Gastrocnemius medialis (tissue), 4 donors: ENCODE measurements around the gene TXNRD2. TPM values are rescaled to one million over a fixed set of nuclear protein-coding genes. Genes with fewer than 3 reads are reported as not detected.
"Not testable (repeated sequence)": the region's sequence is repeated elsewhere in the genome, so short reads cannot be mapped to it uniquely, and the experiment has no call there.

Source experiments
- ATAC-seq, 2 donors: fragments of 150-250 bp; one replicate each; pipeline ENCODE4 v1.9.1; 2016
- DNase-seq, 2 donors: peaks; one replicate each; pipeline ENCODE4 v3.0.0-alpha.2; 2019
- H3K27ac ChIP-seq, 4 donors: fragments of 200-600 bp; sonication (generic); 1 replicate in 1 of 4; 2 replicates in 3 of 4; pipeline ENCODE4 v1.5.1; 2016 to 2018; ENCODE audit warnings: mild to moderate bottlenecking in 2 of 4, moderate library complexity in 1 of 4
- H3K27me3 ChIP-seq, 3 donors: fragments of 200-600 bp; sonication (generic) in 2 of 3; 1 replicate in 1 of 3; 2 replicates in 2 of 3; pipeline versions ENCODE4 v1.5.1 to v1.6.0; 2016 to 2019; ENCODE audit warnings: mild to moderate bottlenecking in 1 of 3, moderate library complexity in 1 of 3
- H3K36me3 ChIP-seq, 2 donors: fragments of 200-600 bp; sonication (generic) in 1 of 2; one replicate each; pipeline ENCODE4 v1.5.1; 2017 to 2018
- H3K4me1 ChIP-seq, 2 donors: fragments of 200-600 bp; sonication (generic) in 1 of 2; one replicate each; pipeline ENCODE4 v1.5.1; 2016 to 2017; ENCODE audit warnings: mild to moderate bottlenecking in 2 of 2
- H3K4me3 ChIP-seq, 4 donors: fragments of 200-600 bp; sonication (generic) in 3 of 4; 1 replicate in 1 of 4; 2 replicates in 3 of 4; pipeline ENCODE4 v1.5.1; 2016 to 2019; ENCODE audit warnings: mild to moderate bottlenecking in 2 of 4
- H3K9me3 ChIP-seq, 3 donors: fragments of 200-600 bp; sonication (generic) in 2 of 3; 1 replicate in 1 of 3; 2 replicates in 2 of 3; pipeline ENCODE4 v1.5.1; 2016 to 2019
- CTCF ChIP-seq, 5 experiments: fragments of 450-650 bp in 3 of 5; fragments of 200-600 bp in 2 of 5; sonication (generic) in 2 of 5; IDR thresholded peaks in 4 of 5; conservative IDR thresholded peaks in 1 of 5; 1 replicate in 4 of 5; 2 replicates in 1 of 5; pipeline ENCODE4 v1.5.1; 2016 to 2019; ENCODE audit warnings: antibody characterized with exemption in 5 of 5, mild to moderate bottlenecking in 3 of 5, moderate library complexity in 3 of 5
- POLR2A ChIP-seq, 2 donors: fragments of 450-650 bp; IDR thresholded peaks; one replicate each; pipeline ENCODE4 v1.6.1; 2017; ENCODE audit warnings: antibody characterized with exemption in 2 of 2, mild to moderate bottlenecking in 2 of 2, moderate library complexity in 2 of 2
- in situ Hi-C, 4 donors: fragments of 200-750 bp; cut with MboI; loops; one replicate each; pipeline versions ENCODE4 v1.15.0 to v1.8.0; 2017; ENCODE audit warnings: low sequenced_read_pairs in 4 of 4
- intact Hi-C: fragments of 100-400 bp; cut with DNase I; formaldehyde crosslinking; loops from one replicate; pipeline ENCODE4 v1.15.1; 2023; ENCODE audit warnings: low total_unique reads
- total RNA-seq, 4 donors: library from RNA; depleted of rRNA; stranded (reverse); fragments of >200 nt; gene quantifications; one replicate each; pipeline versions ENCODE4 v1.1.0 to v1.2.3, GENCODE V29; 2016

TXNRD2 gene
- total RNA-seq, 4 donors from 2014 or later, result 9.0 to 18.0 (median 14.4) TPM

- H3K4me1 ChIP-seq, result peaks cover 35 to 37% of the 10 kb centered on the region in 2 donors
- peak in 1 of 2 donors; percentile 13 for ATAC-seq
- in situ Hi-C loops, result no loop called here
Observed at GRCh38 chr22:19940536-19941364, 868 bp downstream of the TXNRD2 start.

GRCh38 chr22:19937616-19938473 is 3.8 kb downstream of the TXNRD2 start:
- Histone ChIP-seq H3K9me3 (no peaks in the 10 kb centered on the region), H3K27ac (no peak overlapping the region), H3K4me3 (no peak overlapping the region), H3K4me1 (peaks cover 13 to 16% of the 10 kb centered on the region in 2 donors), H3K36me3 (no peaks in the 10 kb centered on the region), H3K27me3 (no peaks in the 10 kb centered on the region)
- TF ChIP-seq POLR2A (IDR thresholded peaks at IDR 0.05) (no peak), CTCF (IDR thresholded peaks at IDR 0.05 in 4 of 5, conservative IDR thresholded peaks at IDR 0.05 in 1 of 5) (no peak)
- in situ Hi-C loops (no loop called here), intact Hi-C loops (no loop called here)
- ATAC-seq, result no peak
- DNase-seq, result no peak

More at GRCh38 chr22:19940536-19941364, 868 bp downstream of the TXNRD2 start:
- Histone ChIP-seq H3K4me3 (peak overlapping the region; percentile 61 to 84 (median 76)), H3K27ac (peak overlapping the region; percentile 91 to 97 (median 96)), H3K27me3 (no peaks in the 10 kb centered on the region), H3K36me3 (no peaks in the 10 kb centered on the region), H3K9me3 (no peaks in the 10 kb centered on the region)
- TF ChIP-seq CTCF (IDR thresholded peaks at IDR 0.05 in 4 of 5, conservative IDR thresholded peaks at IDR 0.05 in 1 of 5) (no peak), POLR2A (IDR thresholded peaks at IDR 0.05) (no peak)
- intact Hi-C loops, result loop anchor here (5.0 kb wide), 1 partner anchor 648 kb away; the partner anchor contains the start of gene CLTCL1
- DNase-seq, result no peak

DNA sequence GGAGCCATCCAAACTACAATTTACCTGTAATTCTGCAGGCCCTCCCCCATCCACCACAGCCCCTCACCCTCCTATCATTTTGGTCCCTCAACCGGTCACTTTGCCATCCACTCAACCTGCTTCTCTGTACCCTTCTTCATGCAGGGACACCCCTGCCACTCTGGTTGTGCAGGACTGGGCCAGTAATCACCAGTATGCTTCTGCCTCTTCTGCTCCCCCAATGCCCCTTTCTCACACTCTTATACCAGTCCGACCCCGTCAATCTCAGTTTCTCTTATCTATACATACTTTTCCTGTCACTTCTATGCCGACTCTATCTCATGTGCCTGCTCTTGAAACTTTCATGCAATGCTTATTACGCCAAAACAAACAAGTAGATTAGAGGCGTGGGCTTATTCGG is 5.1 kb downstream of the TXNRD2 start:
- Histone ChIP-seq H3K36me3 (no peaks in the 10 kb centered on the region), H3K27me3 (no peaks in the 10 kb centered on the region), H3K9me3 (no peaks in the 10 kb centered on the region), H3K27ac (no peak overlapping the region), H3K4me1 (peaks cover 13 to 16% of the 10 kb centered on the region in 2 donors), H3K4me3 (no peak overlapping the region)
- ATAC-seq (no peak), DNase-seq (no peak)
- intact Hi-C loops, result no loop called here
- TF ChIP-seq POLR2A (IDR thresholded peaks at IDR 0.05) (no peak), CTCF (IDR thresholded peaks at IDR 0.05 in 4 of 5, conservative IDR thresholded peaks at IDR 0.05 in 1 of 5) (no peak)
- in situ Hi-C loops, result no loop called here

DNA sequence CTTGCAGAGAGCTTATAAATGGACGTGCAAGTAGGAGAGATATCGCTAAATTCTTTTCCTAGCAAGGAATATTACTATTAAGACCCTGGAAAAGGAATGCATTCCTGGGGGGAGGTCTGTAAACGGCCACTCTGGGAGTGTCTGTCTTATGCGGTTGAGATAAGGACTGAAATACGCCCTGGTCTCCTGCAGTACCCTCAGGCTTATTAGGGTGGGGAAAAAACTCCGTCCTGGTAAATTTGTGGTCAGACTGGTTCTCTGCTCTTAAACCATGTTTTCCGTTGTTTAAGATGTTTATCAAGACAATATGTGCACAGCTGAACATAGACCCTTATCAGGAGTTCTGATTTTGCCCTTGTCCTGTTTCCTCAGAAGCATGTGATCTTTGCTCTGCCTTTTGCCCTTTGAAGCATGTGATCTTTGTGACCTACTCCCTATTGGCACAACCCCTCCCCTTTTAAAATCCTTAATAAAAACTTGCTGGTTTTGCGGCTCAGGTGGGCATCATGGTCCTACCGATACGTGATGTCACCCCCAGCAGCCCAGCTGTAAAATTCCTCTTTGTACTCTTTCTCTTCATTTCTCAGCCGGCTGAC is 6.4 kb downstream of the TXNRD2 start:
- DNase-seq, H3K4me1 ChIP-seq, in situ Hi-C loops, H3K9me3 ChIP-seq, H3K27me3 ChIP-seq, H3K4me3 ChIP-seq, H3K27ac ChIP-seq, intact Hi-C loops, ATAC-seq, H3K36me3 ChIP-seq: not testable (repeated sequence)
